GM12801 (cell line): Measurements from ENCODE around the gene STYXL2.

Source experiments
- CTCF ChIP-seq: IDR thresholded peaks from one replicate; pipeline ENCODE4 v1.5.1; 2011; ENCODE audit warnings: control low read depth; ENCODE audit not compliant: insufficient read length; ENCODE audit errors: extremely low read depth

Gene STYXL2

GRCh38 chr1:167067904-167068303, 26.0 kb upstream of the STYXL2 start:
- no peak for TF ChIP-seq CTCF

DNA sequence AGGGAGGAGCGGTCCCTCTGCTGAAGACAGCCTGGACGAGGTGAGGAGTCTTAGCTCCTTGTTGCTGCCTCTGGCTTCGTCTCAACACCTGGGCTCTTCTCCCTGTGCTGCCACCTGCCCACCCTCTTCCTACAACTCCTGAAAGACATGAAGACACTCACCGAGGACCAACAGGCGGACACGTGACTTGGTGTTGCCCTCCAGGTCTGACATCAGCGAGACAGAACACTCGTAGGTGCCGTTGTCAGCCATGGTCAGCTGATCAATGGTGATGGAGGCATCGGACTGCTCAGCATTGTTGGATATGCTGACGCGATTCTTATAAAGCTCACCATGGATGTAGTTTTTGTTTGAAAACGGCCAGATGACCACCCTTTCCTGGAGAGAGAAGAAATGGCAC, 25.1 kb upstream of the STYXL2 start:
- no peak for TF ChIP-seq CTCF

- no peak for TF ChIP-seq CTCF
Observed at GRCh38 chr1:167071286-167071685, 22.6 kb upstream of the STYXL2 start.

DNA sequence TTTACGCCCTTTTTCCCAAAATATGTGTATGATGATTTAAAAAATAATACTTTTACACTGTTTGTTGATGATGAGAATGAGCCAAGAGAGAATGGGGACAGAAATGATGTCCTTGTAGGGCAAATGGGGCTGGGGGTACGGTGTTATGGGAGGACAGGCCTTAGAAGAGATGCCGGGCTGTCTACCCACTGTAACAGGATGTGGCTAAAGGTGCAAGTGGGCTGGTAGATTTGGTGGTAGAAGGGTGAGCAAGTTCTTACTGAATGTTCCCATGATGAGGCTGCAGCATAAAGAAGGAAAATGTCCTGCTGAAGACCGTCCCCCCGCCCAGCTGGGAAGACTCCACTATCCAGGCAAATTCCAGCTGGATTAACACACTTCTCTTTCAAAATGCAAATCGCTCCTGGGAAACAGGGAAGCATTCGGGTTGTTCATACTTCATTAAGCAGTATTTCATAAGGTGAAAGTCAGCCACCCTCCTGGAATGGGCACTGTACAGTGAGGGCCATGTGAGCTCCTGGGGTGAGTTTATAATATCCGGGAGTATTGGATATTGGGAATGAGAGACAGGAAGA, 17.7 kb upstream of the STYXL2 start:
- no peak for TF ChIP-seq CTCF

DNA sequence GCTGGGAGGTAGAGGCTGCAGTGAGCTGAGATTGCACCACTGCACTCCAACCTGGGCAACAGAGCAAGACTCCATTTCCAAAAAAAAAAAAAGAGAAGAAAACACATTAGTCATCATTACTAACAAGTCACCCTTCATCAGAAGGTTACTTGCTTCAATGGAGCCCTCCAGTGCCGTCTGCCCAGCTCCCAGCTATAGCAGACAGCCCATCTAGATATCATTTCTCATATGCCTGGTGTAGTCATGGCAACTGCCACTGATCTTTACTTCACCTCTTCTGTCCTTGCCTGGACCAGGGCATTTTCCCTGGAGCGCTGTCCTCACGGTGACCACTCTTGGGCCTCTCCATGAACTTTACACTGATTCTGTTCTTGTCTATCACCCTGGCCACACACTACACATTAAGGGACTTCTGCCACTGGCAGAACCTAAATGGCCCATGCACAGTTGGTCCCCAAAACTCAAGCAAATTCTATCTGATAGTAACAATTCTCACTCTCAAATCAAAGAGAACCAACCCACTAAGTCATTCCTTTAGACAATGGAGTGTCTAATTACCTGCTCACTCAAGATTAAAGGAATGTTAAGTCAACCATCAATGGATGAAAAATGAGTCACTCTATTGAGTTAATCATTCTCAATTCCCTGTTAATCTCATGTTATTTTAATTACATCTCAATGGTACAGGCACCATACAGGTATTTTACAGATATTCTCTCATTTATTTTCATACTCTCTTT, 16.6 kb upstream of the STYXL2 start:
- no peak for TF ChIP-seq CTCF

DNA sequence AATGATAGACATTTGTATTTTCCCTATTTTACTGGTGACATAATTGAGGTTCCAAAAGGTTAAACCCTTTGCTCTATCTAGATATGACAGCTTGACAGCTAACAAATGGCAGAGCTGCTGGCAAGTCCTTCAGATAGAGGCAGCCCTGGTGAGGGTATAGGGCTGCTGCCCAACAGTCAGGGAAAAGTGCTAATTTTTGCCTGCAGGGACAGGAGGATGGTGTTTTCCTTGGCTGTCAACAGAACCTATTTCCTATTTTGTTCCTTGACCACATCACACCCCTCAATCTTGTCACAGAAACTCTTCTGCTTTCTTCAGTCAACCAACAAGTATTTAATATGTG, 16.0 kb upstream of the STYXL2 start:
- no peak for TF ChIP-seq CTCF

DNA sequence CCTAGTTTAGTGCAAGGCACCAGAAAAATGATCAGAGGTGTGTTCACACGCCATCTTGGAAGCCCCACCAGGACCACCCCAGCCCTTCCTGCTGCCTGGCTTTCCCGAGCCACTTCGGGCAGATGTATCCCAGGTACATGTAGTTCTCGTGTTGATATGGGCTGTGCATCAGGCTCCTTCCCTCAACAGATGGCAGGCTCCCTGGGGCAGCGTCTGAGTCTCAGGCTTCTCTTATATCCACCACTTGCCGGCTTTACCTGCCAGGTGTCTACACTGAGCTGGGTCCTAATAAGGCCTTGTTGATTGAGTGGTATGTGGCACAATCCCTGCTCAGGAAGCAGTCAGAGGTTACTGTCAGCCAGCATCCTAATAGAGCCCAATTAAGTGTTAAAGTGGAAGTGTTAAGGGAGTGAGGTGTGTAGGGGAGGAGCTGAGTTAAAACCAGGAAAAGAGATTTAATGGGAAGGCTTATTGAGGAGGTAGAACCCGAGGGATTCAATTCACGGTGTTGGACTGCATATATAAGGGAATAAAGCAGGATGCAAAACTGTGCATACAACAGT, 12.2 kb upstream of the STYXL2 start:
- TF ChIP-seq CTCF: no peak
